GM12878 (cell line): ENCODE data around the gene PIERCE2. TPM values are rescaled to one million over a fixed set of nuclear protein-coding genes. Genes with fewer than 3 reads are reported as not detected.
"Not testable (repeated sequence)": the region's sequence is repeated elsewhere in the genome, so short reads cannot be mapped to it uniquely, and the experiment has no call there.

ENCODE experiments used
- ATAC-seq: fragments of 200-7000 bp; cut with Tn5 transposase; 3 replicates; pipeline ENCODE4 v1.9.1; 2020; ENCODE audit warnings: mild to moderate bottlenecking, moderate library complexity
- BruUV-seq: library from RNA; stranded (reverse); fragments of 400-500 nt; replicated peaks from 2 replicates; lab custom pipeline; 2021; lab: Mats Ljungman, UMichigan
- CTCF ChIA-PET: fragments of 300-600 bp; sonication (Branson Sonifier 250); formaldehyde crosslinking; extraction: SDS; loops from one replicate; lab custom pipeline; 2021; ENCODE audit warnings: inconsistent platforms; lab: Yijun Ruan, JAX
- POLR2A ChIA-PET: fragments of 350-600 bp; formaldehyde crosslinking; extraction: SDS; loops from one replicate; lab custom pipeline; 2021; ENCODE audit warnings: inconsistent platforms; lab: Charles Lee
- RAD21 ChIA-PET: fragments of 300-600 bp; sonication (Branson Sonifier 250); formaldehyde crosslinking; loops from one replicate; lab custom pipeline; 2023; ENCODE audit warnings: antibody characterized with exemption; ENCODE audit not compliant: unreplicated experiment; lab: Charles Lee
- SMC1A ChIA-PET: fragments of 300-600 bp; sonication (Branson Sonifier 250); formaldehyde crosslinking; loops from one replicate; lab custom pipeline; 2023; ENCODE audit not compliant: unreplicated experiment, uncharacterized antibody; lab: Charles Lee
- DNase-seq: peaks from one replicate; pipeline ENCODE4 v3.0.0-alpha.2; 2011; ENCODE audit warnings: low read depth, low spot score
- FAIRE-seq: peaks from 3 replicates; lab custom pipeline; 2011; peaks lifted over from hg19 to GRCh38; lab: Jason Lieb, UNC
- H2AFZ ChIP-seq: 2 replicates; pipeline ENCODE4 v1.6.0; 2011; ENCODE audit warnings: low read depth, low read length, control low read depth; ENCODE audit not compliant: control insufficient read depth
- H3K27ac ChIP-seq: 2 replicates; pipeline ENCODE4 v1.5.1; 2011; ENCODE audit warnings: control low read depth; ENCODE audit not compliant: control insufficient read depth, insufficient read depth
- H3K27me3 ChIP-seq, 2 experiments: replicated peaks in 1 of 2; 2 replicates each; pipeline versions ENCODE4 v1.6.0 to v1.6.1; 2011; ENCODE audit warnings: low read length in 1 of 2; ENCODE audit not compliant: control insufficient read depth in 2 of 2, insufficient read depth in 2 of 2
- H3K36me3 ChIP-seq, 2 experiments: 2 replicates each; pipeline ENCODE4 v1.5.1; 2011; ENCODE audit warnings: low read length in 1 of 2; ENCODE audit not compliant: control insufficient read depth in 2 of 2, insufficient read depth in 2 of 2
- H3K4me1 ChIP-seq: 2 replicates; pipeline ENCODE4 v1.6.1; 2011; ENCODE audit warnings: mild to moderate bottlenecking, low read length, moderate library complexity, mixed read lengths; ENCODE audit not compliant: control insufficient read depth, insufficient read depth
- H3K4me2 ChIP-seq: 2 replicates; pipeline ENCODE4 v1.6.0; 2011; ENCODE audit warnings: control low read depth; ENCODE audit not compliant: control insufficient read depth, insufficient read depth
- H3K4me3 ChIP-seq: fragments of 200-600 bp; sonication (generic); 2 replicates; pipeline ENCODE4 v1.5.1; 2016
- H3K79me2 ChIP-seq: 2 replicates; pipeline ENCODE4 v1.6.0; 2011; ENCODE audit warnings: low read length; ENCODE audit not compliant: control insufficient read depth, insufficient read depth
- H3K9ac ChIP-seq: 2 replicates; pipeline ENCODE4 v1.8.0; 2011; ENCODE audit warnings: low read length, control low read depth, mixed read lengths; ENCODE audit not compliant: control insufficient read depth, insufficient read depth
- H3K9me3 ChIP-seq: replicated peaks from 3 replicates; pipeline ENCODE4 v1.5.1; 2011; ENCODE audit warnings: mild to moderate bottlenecking, low read length; ENCODE audit not compliant: control insufficient read depth, insufficient read depth
- H4K20me1 ChIP-seq: 2 replicates; pipeline ENCODE4 v1.6.0; 2011; ENCODE audit not compliant: control insufficient read depth, insufficient read depth
- GATAD2B ChIP-seq: fragments of 450-650 bp; conservative IDR thresholded peaks from 2 replicates; pipeline ENCODE4 v1.6.1; 2017; ENCODE audit warnings: low read depth, mild to moderate bottlenecking, moderate library complexity
- HSF1 ChIP-seq: fragments of 150-350 bp; IDR thresholded peaks from 2 replicates; pipeline ENCODE4 v1.6.1; 2014; ENCODE audit warnings: mild to moderate bottlenecking, low read depth, low read length
- JUNB ChIP-seq: IDR thresholded peaks from 2 replicates; pipeline ENCODE4 v1.6.1; 2016; ENCODE audit warnings: antibody characterized with exemption, mild to moderate bottlenecking
- KAT2A ChIP-seq: conservative IDR thresholded peaks from 2 replicates; pipeline ENCODE4 v1.6.1; 2011; ENCODE audit warnings: low read depth, low read length; ENCODE audit not compliant: control insufficient read depth
- NFIC ChIP-seq: IDR thresholded peaks from 2 replicates; pipeline ENCODE4 v1.6.1; 2012; ENCODE audit warnings: low read depth, mild to moderate bottlenecking, inconsistent platforms, low read length, moderate library complexity
- NR2F1 ChIP-seq: fragments of 450-650 bp; conservative IDR thresholded peaks from 2 replicates; pipeline ENCODE4 v1.6.1; 2017; ENCODE audit warnings: mild to moderate bottlenecking
- RELA ChIP-seq: fragments of 450-650 bp; IDR thresholded peaks from 2 replicates; pipeline ENCODE4 v1.8.0; 2014; ENCODE audit warnings: borderline replicate concordance; ENCODE audit not compliant: partially characterized antibody
- TARDBP ChIP-seq: IDR thresholded peaks from 2 replicates; pipeline ENCODE4 v1.6.1; 2016; ENCODE audit warnings: borderline replicate concordance
- WGBS: methylation state at CpG from one replicate; pipeline ENCODE4 v1.1.6; 2016; ENCODE audit warnings: low lambda C conversion rate; ENCODE audit not compliant: insufficient replicate concordance, insufficient coverage; ENCODE audit errors: missing lambda C conversion rate; 5-methylcytosine and 5-hydroxymethylcytosine counted together
- in situ Hi-C: fragments of 300-500 bp; cut with MboI; formaldehyde crosslinking; loops from 9 replicates; pipeline ENCODE4 v1.14.3; 2018; ENCODE audit warnings: mixed read lengths
- intact Hi-C: fragments of 100-400 bp; cut with micrococcal nuclease; formaldehyde crosslinking; loops from one replicate; pipeline ENCODE4 v1.14.2; 2022; ENCODE audit not compliant: unreplicated experiment
- polyA plus RNA-seq, 11 experiments: library from polyadenylated mRNA; depleted of rRNA in 4 of 11; unstranded in 6 of 11; stranded (reverse) in 5 of 11; fragments of >200 nt; fragmentation: Nextera tagmentation in 4 of 11; fragmentation: Illumina TruSeq in 1 of 11; extraction: Ambion mirVana in 4 of 11; extraction: Trizol in 1 of 11; gene quantifications; 1 replicate in 1 of 11; 2 replicates in 10 of 11; pipeline versions ENCODE4 v1.2.1 to v1.2.3, GENCODE V29; 2011 to 2016; ENCODE audit warnings: inconsistent platforms in 2 of 11, missing spikeins in 2 of 11, low read depth in 1 of 11
- total RNA-seq, 4 experiments: library from RNA; depleted of rRNA in 3 of 4; stranded (reverse); fragments of >200 nt in 3 of 4; fragmentation: Illumina TruSeq in 1 of 4; extraction: Trizol in 1 of 4; gene quantifications; 2 replicates each; pipeline versions ENCODE4 v1.2.1 to v1.2.3, GENCODE V29; 2013 to 2021

PIERCE2 gene
- total and polyA plus RNA-seq, 10 of the 15 experiments (the other 5 are each of a cell fraction or from before 2014, with no cell fraction given) = 0.33 to 1.4 (median 0.89) TPM; not detected in 1

DNA sequence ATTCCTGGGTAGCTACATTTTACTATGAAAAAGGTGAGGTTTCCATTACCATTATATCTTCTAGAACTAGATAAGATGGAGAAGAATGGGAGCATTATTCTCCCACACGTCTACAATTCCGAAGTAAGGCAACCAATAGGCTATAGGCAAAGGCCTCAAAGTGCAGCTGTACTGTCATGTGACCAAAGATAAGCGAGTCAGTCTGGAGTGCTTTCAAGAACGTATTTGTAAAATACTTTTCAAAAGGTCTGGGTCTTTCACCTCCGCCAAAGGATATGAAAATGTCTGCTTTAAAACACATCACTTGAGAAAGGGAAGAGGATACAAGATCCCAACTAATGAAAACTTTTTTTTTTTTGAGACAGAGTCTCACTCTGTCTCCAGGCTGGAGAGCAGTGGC, 10.1 kb upstream of the PIERCE2 start (continued):
- TF ChIP-seq HSF1 (no peak), JUNB (no peak), NFIC (no peak), TARDBP (no peak), GATAD2B (no peak), NR2F1 (no peak), KAT2A (no peak), RELA (no peak)

DNA sequence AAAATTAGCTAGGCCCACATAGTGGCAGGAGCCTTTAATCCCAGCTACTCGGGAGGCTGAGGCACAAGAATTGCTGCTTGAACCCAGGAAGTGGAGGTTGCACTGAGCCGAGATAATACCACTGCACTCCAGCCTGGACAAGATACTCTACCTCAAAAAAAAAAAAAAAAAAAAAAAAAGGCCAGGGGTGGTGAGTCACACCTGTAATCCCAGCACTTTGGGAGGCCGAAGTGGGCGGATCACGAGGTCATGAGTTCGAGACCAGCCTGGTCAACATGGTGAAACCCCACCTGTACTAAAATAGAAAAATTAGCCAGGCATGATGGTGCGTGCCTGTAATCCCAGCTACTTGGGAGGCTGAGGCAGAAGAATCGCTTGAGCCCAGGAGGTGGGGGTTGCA, 8.2 kb upstream of the PIERCE2 start:
- CTCF ChIA-PET, POLR2A ChIA-PET, H2AFZ ChIP-seq, H3K36me3 ChIP-seq, SMC1A ChIA-PET, H3K4me2 ChIP-seq, H3K9ac ChIP-seq, DNase-seq, in situ Hi-C loops, FAIRE-seq, H3K27me3 ChIP-seq, H3K4me3 ChIP-seq, H3K27ac ChIP-seq, ATAC-seq, RAD21 ChIA-PET, BruUV-seq, H3K9me3 ChIP-seq, H3K79me2 ChIP-seq, H4K20me1 ChIP-seq: not testable (repeated sequence)
- intact Hi-C loops = loop anchor here (10.0 kb wide), 1 partner anchor 205 kb away; the partner anchor contains the start of gene RSL24D1
- WGBS = 69% methylated on average over 7 of the region's 8 CpGs
- H3K4me1 ChIP-seq = peaks cover 14% of the 10 kb centered on the region
